GM18526 (cell line): ENCODE results near the gene EMSY.

ENCODE experiments used
- POLR2A ChIP-seq: IDR thresholded peaks from 3 replicates; pipeline ENCODE4 v1.6.1; 2011; ENCODE audit not compliant: insufficient read length; ENCODE audit errors: extremely low read depth

EMSY gene

GRCh38 chr11:76543006-76543703 lies 98.3 kb downstream of the EMSY start:
- no peak for TF ChIP-seq POLR2A

DNA sequence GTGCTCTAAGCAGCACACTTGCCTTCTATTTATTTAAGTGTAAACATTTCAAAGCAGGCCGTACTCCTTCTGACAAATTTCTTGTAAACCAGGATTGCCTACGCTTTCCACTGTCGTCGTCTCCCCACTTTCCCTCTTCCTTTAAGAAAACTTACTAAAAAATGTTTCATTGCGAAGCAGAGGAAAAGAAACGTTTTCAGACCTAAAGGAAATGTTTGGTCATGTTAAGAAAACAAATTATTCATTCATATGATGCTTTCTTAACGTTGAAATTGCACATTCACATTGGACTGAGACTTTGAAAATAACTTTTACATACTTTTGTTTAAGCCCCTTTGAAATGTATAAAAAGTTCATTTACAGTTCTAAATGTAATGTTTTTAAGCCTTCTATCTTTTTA lies 106.0 kb downstream of the EMSY start:
- TF ChIP-seq POLR2A = no peak

DNA sequence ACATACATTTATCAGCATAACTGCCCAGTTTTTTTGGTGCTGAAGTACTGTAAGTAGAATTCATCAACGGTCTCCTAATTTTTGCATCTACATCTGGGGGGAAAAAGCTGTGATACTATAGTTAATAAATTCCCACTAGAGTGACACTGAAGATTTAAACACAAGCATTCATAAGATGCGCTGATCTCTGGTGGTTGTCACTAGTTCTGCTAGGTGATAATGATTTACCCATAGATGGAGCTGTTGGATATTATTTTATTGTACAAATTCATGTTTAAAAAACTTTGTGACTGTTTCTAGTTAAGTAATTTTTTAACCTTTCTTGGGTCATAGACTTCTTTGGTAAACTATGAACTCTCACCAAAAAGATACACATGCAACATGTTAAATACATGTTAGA lies 106.6 kb downstream of the EMSY start:
- TF ChIP-seq POLR2A = no peak

DNA sequence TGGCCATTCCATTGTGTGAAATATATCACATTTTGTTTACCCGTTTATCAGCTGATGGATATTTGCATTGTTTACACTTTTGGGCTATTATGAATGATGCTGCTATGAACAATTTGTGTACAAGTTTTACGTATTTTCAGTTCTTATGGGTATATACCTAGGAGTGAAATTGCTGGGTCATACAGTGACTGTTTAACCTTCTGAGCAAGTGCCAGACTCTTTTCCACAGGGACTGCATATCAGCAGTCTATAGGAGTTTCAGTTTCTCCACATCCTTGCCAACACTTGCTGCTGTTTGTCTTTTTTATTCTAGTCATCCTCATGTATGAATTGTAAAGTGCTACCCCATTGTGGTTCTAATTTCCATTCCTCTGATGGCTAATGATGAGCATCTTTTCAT lies 108.2 kb downstream of the EMSY start:
- no peak for TF ChIP-seq POLR2A

GRCh38 chr11:76553554-76554476 lies 109.0 kb downstream of the EMSY start:
- TF ChIP-seq POLR2A = no peak

DNA sequence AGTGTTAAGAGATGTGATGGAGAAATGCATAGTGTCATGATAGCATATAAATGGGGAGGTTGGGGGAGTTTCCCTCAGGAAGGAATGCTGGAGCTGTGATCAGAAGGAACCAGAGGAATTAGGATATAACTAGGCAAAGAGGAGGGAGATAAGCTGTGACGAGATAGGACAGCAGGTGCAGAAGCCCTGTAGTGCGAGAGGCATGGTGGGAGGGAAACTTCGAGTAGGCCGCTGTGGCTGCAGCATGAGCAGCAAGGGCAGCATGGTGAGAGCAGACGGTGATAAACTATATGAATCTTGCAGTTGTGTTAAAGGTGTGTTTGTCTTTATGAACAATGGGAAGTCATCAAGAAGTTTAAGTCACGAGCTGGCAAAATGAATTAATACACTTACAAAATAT lies 109.9 kb downstream of the EMSY start:
- no peak for TF ChIP-seq POLR2A

GRCh38 chr11:76557466-76557865 lies 112.6 kb downstream of the EMSY start:
- no peak for TF ChIP-seq POLR2A

DNA sequence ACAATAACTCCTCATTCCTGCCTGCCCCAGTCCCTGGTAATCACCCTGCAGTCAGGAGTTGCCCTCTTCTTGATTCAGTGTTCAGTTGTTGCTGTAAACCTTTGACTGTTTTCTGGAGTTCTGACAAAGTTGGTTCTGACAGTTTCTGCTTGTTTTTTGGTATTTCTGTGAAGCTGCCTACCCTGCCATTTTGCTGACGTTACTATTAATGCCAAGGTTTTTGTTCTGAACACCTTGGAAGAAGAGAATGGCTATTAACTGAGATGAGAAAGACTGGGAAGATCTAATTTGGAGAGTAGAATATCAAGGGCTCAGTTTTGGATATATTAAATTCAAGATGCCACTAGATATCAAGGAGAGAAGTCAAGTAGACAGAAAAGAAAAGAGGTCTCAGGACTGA lies 113.7 kb downstream of the EMSY start:
- no peak for TF ChIP-seq POLR2A

- TF ChIP-seq POLR2A = no peak
Observed at GRCh38 chr11:76558891-76559290, 114.1 kb downstream of the EMSY start.

- no peak for TF ChIP-seq POLR2A
Observed at GRCh38 chr11:76559346-76559745, 114.5 kb downstream of the EMSY start.

- TF ChIP-seq POLR2A = no peak
Observed at GRCh38 chr11:76560219-76560618, 115.4 kb downstream of the EMSY start.

GRCh38 chr11:76561245-76561644 lies 116.4 kb downstream of the EMSY start:
- TF ChIP-seq POLR2A = no peak

DNA sequence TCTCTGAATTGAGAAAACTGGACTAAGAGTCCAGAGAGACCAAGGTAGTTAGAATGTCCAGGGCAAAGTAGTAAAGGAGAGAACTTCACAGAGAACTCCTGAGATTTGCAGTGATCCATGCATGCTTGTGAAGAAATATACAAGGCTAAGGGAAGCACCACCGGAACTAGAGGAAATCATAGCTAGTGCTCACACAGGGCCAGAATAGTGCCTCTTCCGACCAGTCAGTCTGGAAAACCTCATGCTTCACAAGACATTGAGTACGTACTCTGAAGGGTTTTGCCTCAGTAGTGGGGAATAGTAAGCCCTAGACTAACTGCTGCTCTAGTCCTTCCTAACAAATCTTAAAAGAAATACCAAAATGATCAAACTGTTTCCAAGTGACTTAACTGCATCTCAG lies 117.7 kb downstream of the EMSY start:
- TF ChIP-seq POLR2A = no peak

GRCh38 chr11:76564364-76564763 lies 119.5 kb downstream of the EMSY start:
- TF ChIP-seq POLR2A = no peak

DNA sequence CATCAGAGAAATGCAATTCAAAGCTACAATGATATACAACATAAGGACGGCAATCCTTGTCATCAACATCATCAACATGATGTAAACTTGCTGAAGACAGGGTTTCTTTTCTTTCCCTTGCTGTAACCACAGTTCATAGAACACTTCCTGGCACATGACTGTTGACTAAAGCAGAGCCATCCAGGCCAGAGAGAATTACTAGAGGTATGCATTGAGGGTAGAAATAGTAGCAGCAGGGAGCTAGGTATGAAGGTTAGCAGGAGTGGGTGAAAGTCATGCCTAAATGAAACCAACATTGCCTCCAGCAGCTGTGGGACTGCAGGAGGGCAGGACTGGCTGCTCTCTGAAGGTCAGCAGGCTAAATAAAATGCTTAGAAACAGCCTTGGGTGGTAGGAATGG lies 122.0 kb downstream of the EMSY start:
- TF ChIP-seq POLR2A = no peak

- TF ChIP-seq POLR2A = no peak
Observed at GRCh38 chr11:76567261-76567660, 122.4 kb downstream of the EMSY start.
